Loucy (cell line): ENCODE measurements around the gene GPC2.
A peak's percentile ranks its signal among the peaks of the same experiment; 100 is the strongest.
"Not testable (repeated sequence)": the region's sequence is repeated elsewhere in the genome, so short reads cannot be mapped to it uniquely, and the experiment has no call there.

Source experiments
- H2AFZ ChIP-seq: fragments of 200-600 bp; sonication (generic); 2 replicates; pipeline ENCODE4 v1.6.0; 2016; ENCODE audit warnings: antibody characterized with exemption, mild to moderate bottlenecking, low read length, moderate library complexity
- H3F3A ChIP-seq: fragments of 200-600 bp; 2 replicates; pipeline ENCODE4 v1.6.0; 2016; ENCODE audit warnings: antibody characterized with exemption, low read depth, mild to moderate bottlenecking
- H3K27me3 ChIP-seq: fragments of 200-600 bp; sonication (generic); 2 replicates; pipeline ENCODE4 v1.6.1; 2014; ENCODE audit warnings: low read length, mild to moderate bottlenecking; ENCODE audit not compliant: insufficient read depth, poor library complexity, severe bottlenecking
- H3K36me3 ChIP-seq: fragments of 200-600 bp; sonication (generic); 2 replicates; pipeline ENCODE4 v1.6.1; 2016; ENCODE audit warnings: low read length; ENCODE audit not compliant: insufficient read depth
- H3K4me1 ChIP-seq: fragments of 200-600 bp; sonication (generic); 2 replicates; pipeline ENCODE4 v1.5.1; 2014; ENCODE audit warnings: low read length, mild to moderate bottlenecking; ENCODE audit not compliant: insufficient read depth, poor library complexity, severe bottlenecking
- H3K4me2 ChIP-seq: fragments of 200-600 bp; sonication (generic); 2 replicates; pipeline ENCODE4 v1.6.0; 2014; ENCODE audit warnings: antibody characterized with exemption, low read length, low read depth, mild to moderate bottlenecking; ENCODE audit not compliant: poor library complexity, severe bottlenecking
- H3K4me3 ChIP-seq: fragments of 200-600 bp; sonication (generic); 2 replicates; pipeline ENCODE4 v1.5.1; 2014; ENCODE audit warnings: low read length, mild to moderate bottlenecking, mixed read lengths; ENCODE audit not compliant: poor library complexity, severe bottlenecking
- H3K79me2 ChIP-seq: fragments of 200-600 bp; sonication (generic); 2 replicates; pipeline ENCODE4 v1.6.1; 2014; ENCODE audit warnings: low read length; ENCODE audit not compliant: insufficient read depth
- H3K9ac ChIP-seq: fragments of 200-600 bp; sonication (generic); 2 replicates; pipeline ENCODE4 v1.6.0; 2014; ENCODE audit warnings: mild to moderate bottlenecking, low read depth, low read length, moderate library complexity; ENCODE audit not compliant: poor library complexity, severe bottlenecking
- H3K9me2 ChIP-seq: fragments of 200-600 bp; sonication (generic); replicated peaks from 2 replicates; pipeline ENCODE4 v1.6.1; 2016; ENCODE audit warnings: low read depth, low read length, mixed read lengths
- H3K9me3 ChIP-seq: fragments of 200-600 bp; sonication (generic); 2 replicates; pipeline ENCODE4 v1.6.1; 2014; ENCODE audit warnings: mild to moderate bottlenecking, antibody characterized with exemption, low read length, low read depth; ENCODE audit not compliant: insufficient read depth
- H4K20me1 ChIP-seq: fragments of 200-600 bp; sonication (generic); 2 replicates; pipeline ENCODE4 v1.6.0; 2014; ENCODE audit warnings: antibody characterized with exemption, low read length, mild to moderate bottlenecking; ENCODE audit not compliant: insufficient read depth, poor library complexity, severe bottlenecking
- CTCF ChIP-seq: fragments of 200-600 bp; sonication (generic); conservative IDR thresholded peaks from 2 replicates; pipeline ENCODE4 v1.5.1; 2014; ENCODE audit warnings: mild to moderate bottlenecking, antibody characterized with exemption, low read length
- EZH2phosphoT487 ChIP-seq: fragments of 200-600 bp; IDR thresholded peaks from 2 replicates; pipeline ENCODE4 v1.6.1; 2018; ENCODE audit warnings: antibody characterized with exemption, mild to moderate bottlenecking, moderate library complexity, borderline replicate concordance

Gene GPC2

DNA sequence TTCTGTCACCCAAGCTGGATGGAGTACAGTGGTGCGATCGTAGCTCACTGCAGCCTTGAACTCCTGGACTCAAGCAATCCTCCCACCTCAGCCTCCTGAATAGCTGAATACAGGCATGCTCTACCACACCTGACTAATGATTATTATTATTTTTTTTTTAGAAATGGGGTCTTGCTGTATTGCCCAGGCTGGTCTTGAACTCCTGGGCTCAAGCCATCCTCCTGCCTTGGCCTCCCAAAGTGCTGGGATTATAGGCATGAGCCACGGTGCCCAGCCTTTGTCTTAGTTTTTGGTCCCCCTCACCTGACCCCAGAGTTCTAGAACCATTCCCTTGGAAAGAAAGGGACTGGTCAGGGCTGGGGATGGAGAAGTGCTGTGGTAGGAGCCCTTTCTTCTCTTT is 2.9 kb upstream of the GPC2 start:
- not testable (repeated sequence) for H3K4me3 ChIP-seq, H3F3A ChIP-seq, H3K9me3 ChIP-seq, H2AFZ ChIP-seq, H3K9me2 ChIP-seq, H3K9ac ChIP-seq, H3K36me3 ChIP-seq, H3K4me2 ChIP-seq, H3K27me3 ChIP-seq, H4K20me1 ChIP-seq
- Histone ChIP-seq H3K4me1 (peaks cover 17% of the 10 kb centered on the region), H3K79me2 (peaks cover 19% of the 10 kb centered on the region)

DNA sequence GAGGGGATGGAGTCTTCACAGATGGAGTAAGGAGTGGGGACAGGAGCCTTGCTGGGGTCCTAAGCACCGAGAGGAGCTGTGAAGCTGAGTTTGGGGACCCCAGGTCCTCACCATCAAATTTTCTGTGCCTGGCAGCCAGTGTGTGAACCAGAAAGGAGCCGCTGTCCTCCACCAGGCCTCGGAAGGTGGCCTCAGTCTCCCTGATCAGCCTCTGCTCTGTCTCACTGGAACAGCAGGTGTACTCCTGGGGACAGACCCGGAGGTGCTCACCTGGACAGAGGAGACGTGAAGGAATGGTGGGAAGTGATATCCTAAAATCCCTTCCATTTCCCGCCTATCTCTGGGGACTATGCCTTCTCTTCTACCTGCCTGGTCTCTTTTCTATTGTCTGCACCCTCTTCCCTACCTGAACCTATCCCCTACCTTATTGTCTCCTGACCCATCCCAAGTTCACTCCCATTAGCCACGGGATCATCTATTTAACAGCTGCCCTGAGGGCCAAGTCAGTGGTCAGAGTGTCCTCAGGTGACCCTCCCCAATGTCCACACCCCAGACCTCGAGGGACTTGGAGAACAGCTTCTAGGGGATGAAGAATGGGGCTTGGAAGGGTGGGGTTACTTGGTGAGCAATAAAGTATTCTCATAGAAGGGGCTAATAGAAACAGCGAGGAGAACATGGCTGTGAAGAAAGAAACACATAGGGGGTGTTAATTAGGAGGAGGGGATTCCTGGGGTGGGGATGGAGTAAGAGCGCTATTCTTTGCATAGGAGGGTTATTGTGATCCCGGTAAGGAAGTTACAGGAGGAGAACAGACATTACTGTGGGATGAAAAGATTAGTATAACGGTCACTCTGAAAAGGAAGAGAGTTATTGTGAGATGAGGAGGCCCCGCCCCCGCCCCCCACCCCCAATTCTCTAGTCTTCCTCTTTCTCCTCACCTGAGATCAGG is 811 bp downstream of the GPC2 start:
- H3K9me3 ChIP-seq = no peaks in the 10 kb centered on the region

GRCh38 chr7:100175296-100175935 is 1.8 kb downstream of the GPC2 start:
- H3K79me2 ChIP-seq = peaks cover 25% of the 10 kb centered on the region
- H3K36me3 ChIP-seq = no peaks in the 10 kb centered on the region
- H3K9me2 ChIP-seq = no peaks in the 10 kb centered on the region
- peak overlapping the region; percentile 45 for H3K4me3 ChIP-seq
- H3K4me1 ChIP-seq = peaks cover 17% of the 10 kb centered on the region
- H4K20me1 ChIP-seq = peaks cover 4% of the 10 kb centered on the region
- no peak overlapping the region for H2AFZ ChIP-seq
- H3F3A ChIP-seq = no peaks in the 10 kb centered on the region
- H3K9ac ChIP-seq = peak overlapping the region; percentile 62
- H3K9me3 ChIP-seq = no peaks in the 10 kb centered on the region
- TF ChIP-seq EZH2phosphoT487 (no peak), CTCF (no peak)
- H3K27me3 ChIP-seq = no peaks in the 10 kb centered on the region
- H3K4me2 ChIP-seq = peak overlapping the region; percentile 94

More for the DNA sequence above, 811 bp downstream of the GPC2 start:
- TF ChIP-seq CTCF (no peak), EZH2phosphoT487 (no peak)
- peak overlapping the region; percentile 85 for H3K9ac ChIP-seq
- H3K79me2 ChIP-seq = peaks cover 25% of the 10 kb centered on the region
- no peaks in the 10 kb centered on the region for H3F3A ChIP-seq
- peak overlapping the region; percentile 92 for H2AFZ ChIP-seq
- peak overlapping the region; percentile 91 for H3K4me3 ChIP-seq
- H3K4me1 ChIP-seq = peaks cover 17% of the 10 kb centered on the region
- H4K20me1 ChIP-seq = peaks cover 4% of the 10 kb centered on the region
- peak overlapping the region; percentile 94 for H3K4me2 ChIP-seq
- H3K36me3 ChIP-seq = no peaks in the 10 kb centered on the region
- H3K27me3 ChIP-seq = no peaks in the 10 kb centered on the region
- no peaks in the 10 kb centered on the region for H3K9me2 ChIP-seq
